HCT116 (cell line): Measurements from ENCODE around the gene WDR59. TPM values are rescaled to one million over a fixed set of nuclear protein-coding genes. Genes with fewer than 3 reads are reported as not detected.
A peak's percentile ranks its signal among the peaks of the same experiment; 100 is the strongest.

ENCODE experiments used
- ATAC-seq: fragments of 200-7000 bp; cut with Tn5 transposase; 2 replicates; pipeline ENCODE4 v1.9.1; 2020; ENCODE audit warnings: mild to moderate bottlenecking, moderate library complexity
- BruUV-seq: library from RNA; stranded (reverse); fragments of 400-500 nt; replicated peaks from 2 replicates; lab custom pipeline; 2021; lab: Mats Ljungman, UMichigan
- CTCF ChIA-PET: fragments of 300-600 bp; sonication (Branson Sonifier 250); formaldehyde crosslinking; loops from one replicate; lab custom pipeline; 2021; ENCODE audit warnings: antibody characterized with exemption; lab: Charles Lee
- POLR2A ChIA-PET: fragments of 300-600, 350-600 bp; sonication (Branson Sonifier 250); formaldehyde crosslinking; loops from one replicate; lab custom pipeline; 2021; ENCODE audit warnings: antibody characterized with exemption; lab: Charles Lee
- RAD21 ChIA-PET, 2 experiments: fragments of 300-600 bp; sonication (Branson Sonifier 250); formaldehyde crosslinking; loops; one replicate each; lab custom pipeline; 2023; ENCODE audit warnings: low total read pairs in 2 of 2; ENCODE audit not compliant: uncharacterized antibody in 2 of 2, unreplicated experiment in 2 of 2, low non-redundant PET in 1 of 2; lab: Charles Lee
- DNase-seq: peaks from one replicate; pipeline ENCODE4 v3.0.0-alpha.2; 2010; ENCODE audit warnings: low read depth, low spot score
- H2AFZ ChIP-seq: fragments of 200-600 bp; shearing (Covaris generic), sonication (generic); 2 replicates; pipeline ENCODE4 v1.6.1; 2017; ENCODE audit warnings: low read depth, mixed run types, mixed read lengths, antibody characterized with exemption, low read length; ENCODE audit not compliant: poor library complexity, severe bottlenecking
- H3K27ac ChIP-seq: 2 replicates; pipeline ENCODE4 v1.5.1; 2012; ENCODE audit warnings: low read depth, low read length
- H3K27me3 ChIP-seq: fragments of 200-600 bp; sonication (generic); 2 replicates; pipeline ENCODE4 v1.6.1; 2016; ENCODE audit warnings: mixed run types, low read length, mixed read lengths; ENCODE audit not compliant: insufficient read depth
- H3K36me3 ChIP-seq, 2 experiments: fragments of 200-500 bp in 1 of 2; fragments of 200-600 bp in 1 of 2; sonication (Bioruptor generic) in 1 of 2; sonication (generic) in 1 of 2; 2 replicates each; pipeline versions ENCODE4 v1.5.1 to v1.6.1; 2014 to 2016; ENCODE audit warnings: low read length in 2 of 2, inconsistent platforms in 1 of 2, mixed read lengths in 1 of 2, mixed run types in 1 of 2; ENCODE audit not compliant: insufficient read depth in 2 of 2, control insufficient read depth in 1 of 2
- H3K4me1 ChIP-seq, 2 experiments: fragments of 200-600 bp in 1 of 2; sonication (generic) in 1 of 2; 2 replicates each; pipeline versions ENCODE4 v1.5.1 to v1.6.1; 2012 to 2017; ENCODE audit warnings: low read length in 2 of 2, inconsistent platforms in 1 of 2, mild to moderate bottlenecking in 1 of 2, mixed read lengths in 1 of 2, mixed run types in 1 of 2, moderate library complexity in 1 of 2; ENCODE audit not compliant: insufficient read depth in 2 of 2, control insufficient read depth in 1 of 2
- H3K4me2 ChIP-seq: fragments of 200-600 bp; sonication (generic); 2 replicates; pipeline ENCODE4 v1.6.1; 2017; ENCODE audit warnings: mixed run types, low read length, mixed read lengths
- H3K4me3 ChIP-seq, 2 experiments: fragments of 200-600 bp in 1 of 2; sonication (generic) in 1 of 2; replicated peaks in 1 of 2; 2 replicates each; pipeline ENCODE4 v1.5.1; 2011 to 2016; ENCODE audit warnings: low read length in 2 of 2, control low read depth in 1 of 2, low read depth in 1 of 2, mild to moderate bottlenecking in 1 of 2, mixed read lengths in 1 of 2, mixed run types in 1 of 2
- H3K79me2 ChIP-seq: fragments of 200-600 bp; sonication (generic); 2 replicates; pipeline ENCODE4 v1.6.1; 2017; ENCODE audit warnings: mild to moderate bottlenecking, mixed run types, low read length, moderate library complexity, mixed read lengths; ENCODE audit not compliant: insufficient read depth
- H3K9ac ChIP-seq: fragments of 200-600 bp; sonication (generic); 2 replicates; pipeline ENCODE4 v1.6.1; 2016; ENCODE audit warnings: low read length, mixed read lengths
- H3K9me2 ChIP-seq: fragments of 200-600 bp; sonication (generic), shearing (Covaris generic); 2 replicates; pipeline ENCODE4 v1.6.1; 2017; ENCODE audit warnings: mixed run types, mild to moderate bottlenecking, moderate library complexity; ENCODE audit not compliant: insufficient read depth
- H3K9me3 ChIP-seq, 2 experiments: fragments of 200-500 bp in 1 of 2; fragments of 200-600 bp in 1 of 2; sonication (Bioruptor generic) in 1 of 2; sonication (generic) in 1 of 2; 2 replicates each; pipeline ENCODE4 v1.6.1; 2014 to 2017; ENCODE audit warnings: low read length in 2 of 2, mixed read lengths in 2 of 2, inconsistent platforms in 1 of 2, low read depth in 1 of 2, mild to moderate bottlenecking in 1 of 2, mixed run types in 1 of 2, moderate library complexity in 1 of 2; ENCODE audit not compliant: control insufficient read depth in 1 of 2, insufficient read depth in 1 of 2
- H4K20me1 ChIP-seq: fragments of 200-600 bp; sonication (generic), shearing (Covaris generic); 2 replicates; pipeline ENCODE4 v1.6.1; 2017; ENCODE audit warnings: mixed run types, mild to moderate bottlenecking, moderate library complexity; ENCODE audit not compliant: insufficient read depth
- ATF3 ChIP-seq: IDR thresholded peaks from 2 replicates; pipeline ENCODE4 v1.6.1; 2012
- CBX3 ChIP-seq: IDR thresholded peaks from 2 replicates; pipeline ENCODE4 v1.6.1; 2012; ENCODE audit warnings: low read depth
- EZH2 ChIP-seq: fragments of 200-600 bp; sonication (generic); IDR thresholded peaks from 2 replicates; pipeline ENCODE4 v1.6.1; 2017; ENCODE audit warnings: antibody characterized with exemption, mixed run types
- FOSL1 ChIP-seq: IDR thresholded peaks from 2 replicates; pipeline ENCODE4 v1.6.1; 2012; ENCODE audit warnings: low read depth
- JUND ChIP-seq: IDR thresholded peaks from 2 replicates; pipeline ENCODE4 v1.6.1; 2012
- POLR2AphosphoS5 ChIP-seq: IDR thresholded peaks from 2 replicates; pipeline ENCODE4 v1.6.1; 2011; ENCODE audit warnings: mild to moderate bottlenecking, low read depth, low read length, moderate library complexity
- RAD21 ChIP-seq: IDR thresholded peaks from 2 replicates; pipeline ENCODE4 v1.6.1; 2012; ENCODE audit warnings: low read depth, mild to moderate bottlenecking
- REST ChIP-seq: IDR thresholded peaks from 2 replicates; pipeline ENCODE4 v1.6.1; 2012; ENCODE audit warnings: low read depth
- SIN3A ChIP-seq: IDR thresholded peaks from 2 replicates; pipeline ENCODE4 v1.6.1; 2012; ENCODE audit warnings: low read depth
- TCF7L2 ChIP-seq: IDR thresholded peaks from 2 replicates; pipeline ENCODE4 v1.7.0; 2011; ENCODE audit warnings: borderline replicate concordance, inconsistent platforms; ENCODE audit not compliant: insufficient read depth, insufficient read length; ENCODE audit errors: extremely low read depth
- YY1 ChIP-seq: IDR thresholded peaks from 2 replicates; pipeline ENCODE4 v1.6.1; 2011; ENCODE audit warnings: low read length, low read depth, moderate library complexity, mild to moderate bottlenecking; ENCODE audit not compliant: insufficient replicate concordance; ENCODE audit errors: extremely low read depth
- intact Hi-C: fragments of 100-400 bp; cut with micrococcal nuclease; formaldehyde crosslinking; loops from 2 replicates; pipeline ENCODE4 v1.10.0; 2022
- total RNA-seq: library from RNA; stranded (reverse); gene quantifications from one replicate; pipeline ENCODE4 v1.2.1, GENCODE V29; 2021; ENCODE audit not compliant: unreplicated experiment
- TF ChIP-seq, protein P1 (sequence below): IDR thresholded peaks from 2 replicates; pipeline ENCODE4 v1.6.1; 2011; ENCODE audit warnings: mild to moderate bottlenecking, low read length, moderate library complexity; ENCODE audit not compliant: insufficient replicate concordance; ENCODE audit errors: extremely low read depth

WDR59 gene
- total RNA-seq, 1 experiment from 2014 or later: 96.9 TPM

DNA sequence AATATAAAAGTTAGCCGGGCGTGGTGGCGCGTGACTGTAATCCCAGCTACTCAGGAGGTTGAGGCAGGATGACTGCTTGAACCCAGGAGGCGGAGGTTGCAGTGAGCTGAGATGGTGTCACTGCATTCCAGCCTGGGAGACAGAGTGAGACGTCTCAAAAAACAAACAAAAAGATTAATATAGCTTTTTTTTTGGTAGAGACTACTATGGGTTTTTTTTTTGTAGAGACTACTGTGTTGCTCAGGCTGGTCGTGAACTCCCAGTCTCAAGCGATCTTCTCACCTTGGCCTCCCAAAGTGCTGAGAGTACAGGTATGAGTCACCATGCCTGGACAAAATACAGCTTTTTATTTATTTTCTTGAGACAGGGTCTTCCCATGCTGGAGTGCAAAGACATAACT lies 34.1 kb upstream of the WDR59 start:
- ChIA-PET POLR2A (no interaction called here), RAD21 (no interaction called here), CTCF (no interaction called here)
- intact Hi-C loops: no loop called here
- Histone ChIP-seq H3K27me3 (no peaks in the 10 kb centered on the region), H3K27ac (peak overlapping the region; percentile 53; the same call in 1 of the 2 replicates), H2AFZ (no peak overlapping the region), H3K36me3 (no peaks in the 10 kb centered on the region; a peak in 1 of 4 replicates), H3K4me3 (no peak overlapping the region; a peak in 1 of 4 replicates), H3K79me2 (peaks cover 89% of the 10 kb centered on the region), H3K9me3 (peaks cover 6 to 16% of the 10 kb centered on the region in 2 experiments; a peak in 2 of 4 replicates), H3K9me2 (no peaks in the 10 kb centered on the region), H3K4me2 (peak overlapping the region; percentile 46), H4K20me1 (no peaks in the 10 kb centered on the region), H3K9ac (no peak overlapping the region), H3K4me1 (peaks cover 49 to 57% of the 10 kb centered on the region in 2 experiments)
- DNase-seq (no peak), ATAC-seq (peak; percentile 43)
- TF ChIP-seq JUND (0 out of 2 replicates have a peak, but pooled peaks have one; percentile 6), EZH2 (no peak)
- BruUV-seq: no TSS peak

- ATAC-seq (peak; percentile 31; the same call in 1 of the 2 replicates), DNase-seq (no peak)
- Histone ChIP-seq H3K9ac (peak overlapping the region; percentile 19; the same call in 1 of the 2 replicates), H3K79me2 (peaks cover 94% of the 10 kb centered on the region), H3K4me3 (no peak overlapping the region; a peak in 1 of 4 replicates), H3K27ac (peak overlapping the region; percentile 53; the same call in 1 of the 2 replicates), H4K20me1 (no peaks in the 10 kb centered on the region), H3K36me3 (no peaks in the 10 kb centered on the region; a peak in 1 of 4 replicates), H3K27me3 (no peaks in the 10 kb centered on the region), H3K4me1 (peaks cover 60 to 65% of the 10 kb centered on the region in 2 experiments), H2AFZ (no peak overlapping the region), H3K4me2 (peak overlapping the region; percentile 46), H3K9me3 (peaks cover 6 to 16% of the 10 kb centered on the region in 2 experiments; a peak in 2 of 4 replicates), H3K9me2 (no peaks in the 10 kb centered on the region)
- intact Hi-C loops: no loop called here
- no TSS peak for BruUV-seq
- POLR2A ChIA-PET: no interaction called here
- CTCF ChIA-PET: interaction anchor here (1.0 to 2.3 kb wide), 2 partner anchors 19 to 93 kb away, joined by 4 to 5 read pairs; partner anchors contain the start of gene ZNRF1
- RAD21 ChIA-PET: no interaction called here
- TF ChIP-seq YY1: no peak
- TF ChIP-seq REST: no peak
- TF ChIP-seq EZH2: no peak
- no peak for TF ChIP-seq TCF7L2
- no peak for TF ChIP-seq CBX3
- TF ChIP-seq, protein P1, sequence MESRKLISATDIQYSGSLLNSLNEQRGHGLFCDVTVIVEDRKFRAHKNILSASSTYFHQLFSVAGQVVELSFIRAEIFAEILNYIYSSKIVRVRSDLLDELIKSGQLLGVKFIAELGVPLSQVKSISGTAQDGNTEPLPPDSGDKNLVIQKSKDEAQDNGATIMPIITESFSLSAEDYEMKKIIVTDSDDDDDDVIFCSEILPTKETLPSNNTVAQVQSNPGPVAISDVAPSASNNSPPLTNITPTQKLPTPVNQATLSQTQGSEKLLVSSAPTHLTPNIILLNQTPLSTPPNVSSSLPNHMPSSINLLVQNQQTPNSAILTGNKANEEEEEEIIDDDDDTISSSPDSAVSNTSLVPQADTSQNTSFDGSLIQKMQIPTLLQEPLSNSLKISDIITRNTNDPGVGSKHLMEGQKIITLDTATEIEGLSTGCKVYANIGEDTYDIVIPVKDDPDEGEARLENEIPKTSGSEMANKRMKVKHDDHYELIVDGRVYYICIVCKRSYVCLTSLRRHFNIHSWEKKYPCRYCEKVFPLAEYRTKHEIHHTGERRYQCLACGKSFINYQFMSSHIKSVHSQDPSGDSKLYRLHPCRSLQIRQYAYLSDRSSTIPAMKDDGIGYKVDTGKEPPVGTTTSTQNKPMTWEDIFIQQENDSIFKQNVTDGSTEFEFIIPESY: no peak
- no peak for TF ChIP-seq POLR2AphosphoS5
- TF ChIP-seq FOSL1: no peak
- TF ChIP-seq ATF3: no peak
- no peak for TF ChIP-seq RAD21
- TF ChIP-seq SIN3A: no peak
Measured at GRCh38 chr16:75017670-75018525, 33.0 kb upstream of the WDR59 start.
